Measurements from ENCODE around the gene MDH2.
A peak's percentile ranks its signal among the peaks of the same experiment; 100 is the strongest.
"Not testable (repeated sequence)": the region's sequence is repeated elsewhere in the genome, so short reads cannot be mapped to it uniquely, and the experiment has no call there.

The MDH2 gene

GRCh38 chr7:76095908-76096307 lies 48.0 kb downstream of the MDH2 start:
- Histone ChIP-seq H3K4me3 (ENCODE audit: low read length in 2 of 2) (no peak overlapping the region), H3K9me3 (replicated peaks in 1 of 2; ENCODE audit: control insufficient read depth in 2 of 2, insufficient read depth in 1 of 2, low read depth in 1 of 2, low read length in 2 of 2) (no peaks in the 10 kb centered on the region), H2BK12ac (ENCODE audit: low read length) (no peak overlapping the region), H4K91ac (ENCODE audit: low read depth, low read length, poor library complexity) (no peak overlapping the region), H2BK120ac (ENCODE audit: low read depth, low read length) (no peak overlapping the region), H3K23ac (ENCODE audit: low read depth, low read length, poor library complexity) (no peak overlapping the region), H4K8ac (ENCODE audit: low read depth, low read length) (no peak overlapping the region), H3K4me1 (ENCODE audit: control insufficient read depth in 2 of 2, insufficient read depth in 1 of 2, low read depth in 1 of 2, low read length in 2 of 2) (no peaks in the 10 kb centered on the region), H3K27ac (replicated peaks; ENCODE audit: low read length) (no peak overlapping the region), H2AFZ (ENCODE audit: low read length) (no peak overlapping the region), H3K9ac (ENCODE audit: low read depth, low read length, poor library complexity) (no peak overlapping the region), H2BK5ac (ENCODE audit: low read length) (no peak overlapping the region), H3K4me2 (ENCODE audit: insufficient read depth, low read length, poor library complexity, severe bottlenecking) (no peak overlapping the region), H3K14ac (ENCODE audit: low read length) (no peak overlapping the region), H2BK15ac (ENCODE audit: low read length) (no peak overlapping the region), H3K4ac (ENCODE audit: low read length) (no peak overlapping the region), H3K27me3 (ENCODE audit: control insufficient read depth in 3 of 3, insufficient read depth in 3 of 3, low read depth in 1 of 3, low read length in 3 of 3) (no peaks in the 10 kb centered on the region), H3K36me3 (replicated peaks in 1 of 2; ENCODE audit: control insufficient read depth in 2 of 2, insufficient read depth in 2 of 2, low read length in 2 of 2) (no peaks in the 10 kb centered on the region), H2AK5ac (ENCODE audit: low read depth, low read length) (no peak overlapping the region), H3K18ac (ENCODE audit: low read length) (no peak overlapping the region), H3K79me1 (ENCODE audit: low read depth, low read length) (no peaks in the 10 kb centered on the region)
- no CpG with 5 or more reads among the region's 3 CpGs for WGBS, 2 donors (ENCODE audit: extremely low coverage in 2 of 2, insufficient read length in 2 of 2, insufficient replicate concordance in 1 of 2)
- DNase-seq (ENCODE audit: low spot score), result no peak

GRCh38 chr7:76101693-76102437 lies 54.0 kb downstream of the MDH2 start:
- H3K4me3 ChIP-seq (ENCODE audit: low read length in 2 of 2), result peak overlapping the region in 1 of 2 donors; percentile 28
- not testable (repeated sequence) for H2AFZ ChIP-seq (ENCODE audit: low read length); H3K9ac ChIP-seq (ENCODE audit: low read depth, low read length, poor library complexity); H3K14ac ChIP-seq (ENCODE audit: low read length); H3K4me2 ChIP-seq (ENCODE audit: insufficient read depth, low read length, poor library complexity, severe bottlenecking); DNase-seq (ENCODE audit: low spot score); H4K91ac ChIP-seq (ENCODE audit: low read depth, low read length, poor library complexity); H3K4me1 ChIP-seq (ENCODE audit: control insufficient read depth in 2 of 2, insufficient read depth in 1 of 2, low read depth in 1 of 2, low read length in 2 of 2); H3K18ac ChIP-seq (ENCODE audit: low read length); H3K27ac ChIP-seq (replicated peaks; ENCODE audit: low read length); H2BK15ac ChIP-seq (ENCODE audit: low read length); H3K27me3 ChIP-seq (ENCODE audit: control insufficient read depth in 3 of 3, insufficient read depth in 3 of 3, low read depth in 1 of 3, low read length in 3 of 3); H3K79me1 ChIP-seq (ENCODE audit: low read depth, low read length); H2BK5ac ChIP-seq (ENCODE audit: low read length); H3K4ac ChIP-seq (ENCODE audit: low read length); H2BK120ac ChIP-seq (ENCODE audit: low read depth, low read length); H2AK5ac ChIP-seq (ENCODE audit: low read depth, low read length); H3K36me3 ChIP-seq (replicated peaks in 1 of 2; ENCODE audit: control insufficient read depth in 2 of 2, insufficient read depth in 2 of 2, low read length in 2 of 2); H3K23ac ChIP-seq (ENCODE audit: low read depth, low read length, poor library complexity); H4K8ac ChIP-seq (ENCODE audit: low read depth, low read length); H3K9me3 ChIP-seq (replicated peaks in 1 of 2; ENCODE audit: control insufficient read depth in 2 of 2, insufficient read depth in 1 of 2, low read depth in 1 of 2, low read length in 2 of 2); H2BK12ac ChIP-seq (ENCODE audit: low read length)
- no CpG with 5 or more reads among the region's 12 CpGs for WGBS, 2 donors (ENCODE audit: extremely low coverage in 2 of 2, insufficient read length in 2 of 2, insufficient replicate concordance in 1 of 2)

GRCh38 chr7:76103788-76104187 lies 55.9 kb downstream of the MDH2 start:
- not testable (repeated sequence) for H3K36me3 ChIP-seq (replicated peaks in 1 of 2; ENCODE audit: control insufficient read depth in 2 of 2, insufficient read depth in 2 of 2, low read length in 2 of 2); H3K79me1 ChIP-seq (ENCODE audit: low read depth, low read length); H3K4me3 ChIP-seq (ENCODE audit: low read length in 2 of 2); H3K9me3 ChIP-seq (replicated peaks in 1 of 2; ENCODE audit: control insufficient read depth in 2 of 2, insufficient read depth in 1 of 2, low read depth in 1 of 2, low read length in 2 of 2); H2BK15ac ChIP-seq (ENCODE audit: low read length); DNase-seq (ENCODE audit: low spot score); H3K4ac ChIP-seq (ENCODE audit: low read length); H3K27me3 ChIP-seq (ENCODE audit: control insufficient read depth in 3 of 3, insufficient read depth in 3 of 3, low read depth in 1 of 3, low read length in 3 of 3); H3K4me2 ChIP-seq (ENCODE audit: insufficient read depth, low read length, poor library complexity, severe bottlenecking); H2AK5ac ChIP-seq (ENCODE audit: low read depth, low read length); H2BK5ac ChIP-seq (ENCODE audit: low read length); H3K4me1 ChIP-seq (ENCODE audit: control insufficient read depth in 2 of 2, insufficient read depth in 1 of 2, low read depth in 1 of 2, low read length in 2 of 2); H3K9ac ChIP-seq (ENCODE audit: low read depth, low read length, poor library complexity); H4K91ac ChIP-seq (ENCODE audit: low read depth, low read length, poor library complexity); H3K23ac ChIP-seq (ENCODE audit: low read depth, low read length, poor library complexity); H4K8ac ChIP-seq (ENCODE audit: low read depth, low read length); H2BK12ac ChIP-seq (ENCODE audit: low read length); H3K18ac ChIP-seq (ENCODE audit: low read length); H3K27ac ChIP-seq (replicated peaks; ENCODE audit: low read length); H3K14ac ChIP-seq (ENCODE audit: low read length); H2BK120ac ChIP-seq (ENCODE audit: low read depth, low read length); H2AFZ ChIP-seq (ENCODE audit: low read length)
- WGBS, 2 donors (ENCODE audit: extremely low coverage in 2 of 2, insufficient read length in 2 of 2, insufficient replicate concordance in 1 of 2), result no CpG with 5 or more reads among the region's 2 CpGs

- not testable (repeated sequence) for H3K18ac ChIP-seq (ENCODE audit: low read length); H3K4me3 ChIP-seq (ENCODE audit: low read length in 2 of 2); H2BK5ac ChIP-seq (ENCODE audit: low read length); H3K27me3 ChIP-seq (ENCODE audit: control insufficient read depth in 3 of 3, insufficient read depth in 3 of 3, low read depth in 1 of 3, low read length in 3 of 3); H3K14ac ChIP-seq (ENCODE audit: low read length); H3K23ac ChIP-seq (ENCODE audit: low read depth, low read length, poor library complexity); H3K9me3 ChIP-seq (replicated peaks in 1 of 2; ENCODE audit: control insufficient read depth in 2 of 2, insufficient read depth in 1 of 2, low read depth in 1 of 2, low read length in 2 of 2); H3K4ac ChIP-seq (ENCODE audit: low read length); H2BK15ac ChIP-seq (ENCODE audit: low read length); H3K36me3 ChIP-seq (replicated peaks in 1 of 2; ENCODE audit: control insufficient read depth in 2 of 2, insufficient read depth in 2 of 2, low read length in 2 of 2); H2AK5ac ChIP-seq (ENCODE audit: low read depth, low read length); DNase-seq (ENCODE audit: low spot score); H2BK12ac ChIP-seq (ENCODE audit: low read length); H3K27ac ChIP-seq (replicated peaks; ENCODE audit: low read length); H2AFZ ChIP-seq (ENCODE audit: low read length); H3K4me1 ChIP-seq (ENCODE audit: control insufficient read depth in 2 of 2, insufficient read depth in 1 of 2, low read depth in 1 of 2, low read length in 2 of 2); H3K79me1 ChIP-seq (ENCODE audit: low read depth, low read length); H4K91ac ChIP-seq (ENCODE audit: low read depth, low read length, poor library complexity); H3K4me2 ChIP-seq (ENCODE audit: insufficient read depth, low read length, poor library complexity, severe bottlenecking); H4K8ac ChIP-seq (ENCODE audit: low read depth, low read length); H2BK120ac ChIP-seq (ENCODE audit: low read depth, low read length); H3K9ac ChIP-seq (ENCODE audit: low read depth, low read length, poor library complexity)
- no CpG with 5 or more reads among the region's 6 CpGs for WGBS, 2 donors (ENCODE audit: extremely low coverage in 2 of 2, insufficient read length in 2 of 2, insufficient replicate concordance in 1 of 2)
These were observed 58.2 kb downstream of the MDH2 start for GRCh38 chr7:76106130-76106529.
